ENCODE results near the gene ACAD8. TPM values are rescaled to one million over a fixed set of nuclear protein-coding genes. Genes with fewer than 3 reads are reported as not detected.

The ACAD8 gene
- total RNA-seq, 1 donor from 2014 or later, result 37.6 TPM

DNA sequence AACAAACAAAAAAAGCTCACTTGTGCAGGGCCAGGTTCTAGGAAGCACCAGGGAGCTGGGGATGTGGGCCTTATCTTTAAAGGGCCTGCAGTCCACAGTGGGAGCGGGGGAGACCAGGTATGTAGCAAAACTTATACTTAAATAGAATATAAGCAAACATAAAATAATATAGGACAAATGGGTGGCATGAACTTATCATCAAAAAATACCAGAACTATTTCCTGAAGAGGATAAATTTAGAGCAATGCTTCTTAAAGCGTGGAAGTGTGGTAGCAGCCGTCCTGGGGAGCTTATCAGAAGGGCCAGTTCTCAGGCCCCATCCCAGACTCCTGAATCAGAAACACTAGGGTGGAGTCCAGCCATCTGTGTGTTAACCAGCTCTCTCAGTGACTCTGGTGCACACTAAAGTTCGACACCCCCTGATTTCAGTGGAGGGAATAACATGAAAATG, 19.6 kb upstream of the ACAD8 start:
- DNase-seq (ENCODE audit: low spot score, unreplicated experiment), result no peak
- TF ChIP-seq, protein P1, sequence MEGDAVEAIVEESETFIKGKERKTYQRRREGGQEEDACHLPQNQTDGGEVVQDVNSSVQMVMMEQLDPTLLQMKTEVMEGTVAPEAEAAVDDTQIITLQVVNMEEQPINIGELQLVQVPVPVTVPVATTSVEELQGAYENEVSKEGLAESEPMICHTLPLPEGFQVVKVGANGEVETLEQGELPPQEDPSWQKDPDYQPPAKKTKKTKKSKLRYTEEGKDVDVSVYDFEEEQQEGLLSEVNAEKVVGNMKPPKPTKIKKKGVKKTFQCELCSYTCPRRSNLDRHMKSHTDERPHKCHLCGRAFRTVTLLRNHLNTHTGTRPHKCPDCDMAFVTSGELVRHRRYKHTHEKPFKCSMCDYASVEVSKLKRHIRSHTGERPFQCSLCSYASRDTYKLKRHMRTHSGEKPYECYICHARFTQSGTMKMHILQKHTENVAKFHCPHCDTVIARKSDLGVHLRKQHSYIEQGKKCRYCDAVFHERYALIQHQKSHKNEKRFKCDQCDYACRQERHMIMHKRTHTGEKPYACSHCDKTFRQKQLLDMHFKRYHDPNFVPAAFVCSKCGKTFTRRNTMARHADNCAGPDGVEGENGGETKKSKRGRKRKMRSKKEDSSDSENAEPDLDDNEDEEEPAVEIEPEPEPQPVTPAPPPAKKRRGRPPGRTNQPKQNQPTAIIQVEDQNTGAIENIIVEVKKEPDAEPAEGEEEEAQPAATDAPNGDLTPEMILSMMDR (IDR thresholded peaks at IDR 0.05; ENCODE audit: unreplicated experiment), result no peak
- H3K4me3 Mint-ChIP-seq (ENCODE audit: low read depth), result no peak overlapping the region
- H3K36me3 Mint-ChIP-seq (ENCODE audit: insufficient read depth), result peaks cover 5% of the 10 kb centered on the region
- H3K9me3 Mint-ChIP-seq (ENCODE audit: low read depth), result no peaks in the 10 kb centered on the region
- no peaks in the 10 kb centered on the region for H3K4me1 Mint-ChIP-seq (ENCODE audit: low read depth)
- H3K27ac Mint-ChIP-seq, result no peak overlapping the region
- no peaks in the 10 kb centered on the region for H3K27me3 Mint-ChIP-seq

DNA sequence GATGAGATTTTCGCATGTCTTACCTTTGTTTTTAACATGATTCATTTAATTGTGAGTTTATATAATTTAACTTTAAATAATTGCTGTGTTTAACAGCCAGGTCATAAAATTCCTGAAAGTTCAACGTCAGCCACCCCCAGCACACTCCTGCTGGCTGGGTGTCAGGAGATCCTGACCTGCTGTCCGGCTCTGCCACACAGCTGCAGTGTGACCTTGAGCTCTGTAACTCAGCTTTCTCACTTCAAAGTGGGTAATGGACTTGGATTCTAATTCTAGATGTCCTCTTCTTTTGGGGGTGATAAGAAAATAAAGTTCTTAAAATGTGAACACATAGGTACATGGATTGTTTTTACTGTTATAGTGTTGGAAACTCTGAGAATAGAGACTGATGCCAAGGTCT, 18.0 kb upstream of the ACAD8 start:
- Mint-ChIP-seq H3K4me3 (ENCODE audit: low read depth) (no peak overlapping the region), H3K27ac (no peak overlapping the region), H3K27me3 (no peaks in the 10 kb centered on the region), H3K9me3 (ENCODE audit: low read depth) (no peaks in the 10 kb centered on the region), H3K4me1 (ENCODE audit: low read depth) (no peaks in the 10 kb centered on the region), H3K36me3 (ENCODE audit: insufficient read depth) (peaks cover 7% of the 10 kb centered on the region)
- TF ChIP-seq, protein P1 (IDR thresholded peaks at IDR 0.05; ENCODE audit: unreplicated experiment), result no peak
- no peak for DNase-seq (ENCODE audit: low spot score, unreplicated experiment)

DNA sequence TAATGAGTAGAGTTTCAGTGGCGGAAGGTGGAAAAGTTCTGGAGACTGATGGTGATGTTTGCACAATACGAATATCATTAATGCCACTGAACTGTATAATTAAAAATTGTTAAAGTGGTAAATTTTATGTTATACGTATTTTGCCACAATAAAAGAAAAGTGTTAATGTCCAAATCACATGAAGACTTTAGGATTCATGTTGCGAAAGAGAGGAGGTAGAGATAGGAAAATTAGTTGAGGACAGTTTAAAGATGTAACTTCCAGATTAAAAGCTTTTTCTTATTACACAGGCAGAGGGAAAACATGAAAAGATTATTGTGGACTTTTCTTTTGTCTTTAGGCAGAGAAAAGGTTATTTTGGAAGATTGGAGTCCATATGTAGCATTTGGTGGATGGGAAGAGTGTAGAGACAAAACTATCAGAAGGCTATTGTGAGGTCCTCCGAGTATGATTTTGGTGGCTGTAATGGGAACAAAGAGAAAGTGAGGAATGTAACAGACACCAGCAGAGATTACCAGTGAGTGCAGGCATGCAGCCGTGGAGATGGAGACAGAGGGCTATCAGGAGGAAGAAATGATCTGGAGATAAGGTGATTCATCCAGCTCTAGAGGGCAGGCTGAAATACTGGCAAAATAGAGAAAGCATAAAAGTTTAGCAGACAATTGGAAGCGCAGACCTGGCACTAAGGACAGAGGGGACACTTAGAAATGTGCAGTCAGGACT, 16.4 kb upstream of the ACAD8 start:
- H3K9me3 Mint-ChIP-seq (ENCODE audit: low read depth), result no peaks in the 10 kb centered on the region
- H3K27me3 Mint-ChIP-seq, result no peaks in the 10 kb centered on the region
- TF ChIP-seq, protein P1 (IDR thresholded peaks at IDR 0.05; ENCODE audit: unreplicated experiment), result no peak
- no peak for DNase-seq (ENCODE audit: low spot score, unreplicated experiment)
- no peak overlapping the region for H3K27ac Mint-ChIP-seq
- H3K4me3 Mint-ChIP-seq (ENCODE audit: low read depth), result no peak overlapping the region
- H3K36me3 Mint-ChIP-seq (ENCODE audit: insufficient read depth), result peaks cover 7% of the 10 kb centered on the region
- no peaks in the 10 kb centered on the region for H3K4me1 Mint-ChIP-seq (ENCODE audit: low read depth)

DNA sequence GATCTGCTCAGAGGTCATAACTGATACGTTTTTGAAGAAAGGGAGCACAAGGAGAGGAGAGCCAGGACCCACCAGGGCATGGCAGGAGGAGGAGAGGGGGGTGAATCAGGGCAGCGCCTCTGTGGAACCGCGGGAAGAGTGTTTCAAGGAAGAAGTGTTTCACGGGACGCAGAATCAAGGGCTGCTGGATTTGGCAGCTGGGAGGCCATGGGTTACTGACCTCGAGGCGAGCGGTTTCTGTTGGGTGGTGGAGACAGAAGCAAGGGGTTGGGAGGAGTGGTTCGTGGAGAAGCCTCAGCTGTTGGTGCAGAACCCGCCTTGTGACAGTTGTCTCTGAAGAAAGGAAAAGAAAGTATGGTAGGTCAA, 15.8 kb upstream of the ACAD8 start:
- peaks cover 7% of the 10 kb centered on the region for H3K36me3 Mint-ChIP-seq (ENCODE audit: insufficient read depth)
- no peaks in the 10 kb centered on the region for H3K27me3 Mint-ChIP-seq
- no peaks in the 10 kb centered on the region for H3K9me3 Mint-ChIP-seq (ENCODE audit: low read depth)
- TF ChIP-seq, protein P1 (IDR thresholded peaks at IDR 0.05; ENCODE audit: unreplicated experiment), result no peak
- no peak overlapping the region for H3K4me3 Mint-ChIP-seq (ENCODE audit: low read depth)
- no peak overlapping the region for H3K27ac Mint-ChIP-seq
- no peak for DNase-seq (ENCODE audit: low spot score, unreplicated experiment)
- no peaks in the 10 kb centered on the region for H3K4me1 Mint-ChIP-seq (ENCODE audit: low read depth)

DNA sequence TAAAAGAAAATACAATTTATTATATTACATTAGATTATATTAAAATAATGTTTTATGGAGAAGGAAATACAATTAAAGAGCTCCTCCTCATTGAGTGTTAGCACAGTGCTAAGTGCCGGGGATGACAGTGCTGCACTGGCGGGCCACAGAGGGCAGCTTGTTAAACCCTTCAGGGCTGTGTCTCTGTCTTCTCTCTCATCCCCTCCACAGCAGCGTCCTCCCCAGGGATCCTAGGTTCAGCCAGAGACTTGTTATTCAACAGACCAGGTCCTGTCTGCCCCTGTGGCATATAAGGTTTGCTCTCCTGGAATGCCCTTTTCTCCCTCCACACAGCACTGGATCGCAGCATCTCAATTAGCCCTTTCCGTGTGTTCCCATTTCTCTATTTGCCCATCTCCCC, 14.4 kb upstream of the ACAD8 start:
- TF ChIP-seq, protein P1 (IDR thresholded peaks at IDR 0.05; ENCODE audit: unreplicated experiment), result no peak
- Mint-ChIP-seq H3K27me3 (no peaks in the 10 kb centered on the region), H3K27ac (no peak overlapping the region), H3K4me3 (ENCODE audit: low read depth) (no peak overlapping the region), H3K9me3 (ENCODE audit: low read depth) (no peaks in the 10 kb centered on the region), H3K36me3 (ENCODE audit: insufficient read depth) (peaks cover 12% of the 10 kb centered on the region), H3K4me1 (ENCODE audit: low read depth) (no peaks in the 10 kb centered on the region)
- DNase-seq (ENCODE audit: low spot score, unreplicated experiment), result no peak

Data from progenitor cell of endocrine pancreas (in vitro differentiated cells).